PFSK-1 (cell line): Measurements from ENCODE around the gene LRRC3.

Experiments used
- POLR2AphosphoS5 ChIP-seq: IDR thresholded peaks from 2 replicates; pipeline ENCODE4 v1.6.1; 2012; ENCODE audit warnings: low read depth, mild to moderate bottlenecking, control low read depth, low read length, moderate library complexity
- REST ChIP-seq, 2 experiments: IDR thresholded peaks; 2 replicates each; pipeline versions ENCODE4 v1.6.1 to v1.8.0; 2011 to 2012; ENCODE audit warnings: low read depth in 2 of 2, low read length in 2 of 2, control low read depth in 1 of 2, inconsistent platforms in 1 of 2, mild to moderate bottlenecking in 1 of 2, moderate library complexity in 1 of 2; ENCODE audit not compliant: insufficient read depth in 1 of 2
- SIN3A ChIP-seq: IDR thresholded peaks from 2 replicates; pipeline ENCODE4 v1.6.1; 2012; ENCODE audit warnings: mild to moderate bottlenecking, low read length, moderate library complexity, borderline replicate concordance; ENCODE audit not compliant: insufficient read depth
- TAF1 ChIP-seq: IDR thresholded peaks from 2 replicates; pipeline ENCODE4 v1.6.1; 2012; ENCODE audit warnings: low read length, control low read depth, borderline replicate concordance; ENCODE audit not compliant: insufficient read depth

- TF ChIP-seq TAF1 (no peak), SIN3A (no peak), POLR2AphosphoS5 (no peak), REST (IDR thresholded peaks at IDR 0.05; ENCODE audit: insufficient read depth in 1 of 2, low read depth in 2 of 2, low read length in 2 of 2) (no peak)
These were observed 42.4 kb downstream of the LRRC3 start for GRCh38 chr21:44497703-44498126.
